Activated T-cell treated with anti-CD3 and anti-CD28 coated beads for 1 hour (primary cell): ENCODE measurements around the gene DYNLRB1.

Source experiments
- DNase-seq: peaks from one replicate; pipeline ENCODE4 v3.0.0-alpha.2; 2020; ENCODE audit warnings: low read depth

Gene DYNLRB1

DNA sequence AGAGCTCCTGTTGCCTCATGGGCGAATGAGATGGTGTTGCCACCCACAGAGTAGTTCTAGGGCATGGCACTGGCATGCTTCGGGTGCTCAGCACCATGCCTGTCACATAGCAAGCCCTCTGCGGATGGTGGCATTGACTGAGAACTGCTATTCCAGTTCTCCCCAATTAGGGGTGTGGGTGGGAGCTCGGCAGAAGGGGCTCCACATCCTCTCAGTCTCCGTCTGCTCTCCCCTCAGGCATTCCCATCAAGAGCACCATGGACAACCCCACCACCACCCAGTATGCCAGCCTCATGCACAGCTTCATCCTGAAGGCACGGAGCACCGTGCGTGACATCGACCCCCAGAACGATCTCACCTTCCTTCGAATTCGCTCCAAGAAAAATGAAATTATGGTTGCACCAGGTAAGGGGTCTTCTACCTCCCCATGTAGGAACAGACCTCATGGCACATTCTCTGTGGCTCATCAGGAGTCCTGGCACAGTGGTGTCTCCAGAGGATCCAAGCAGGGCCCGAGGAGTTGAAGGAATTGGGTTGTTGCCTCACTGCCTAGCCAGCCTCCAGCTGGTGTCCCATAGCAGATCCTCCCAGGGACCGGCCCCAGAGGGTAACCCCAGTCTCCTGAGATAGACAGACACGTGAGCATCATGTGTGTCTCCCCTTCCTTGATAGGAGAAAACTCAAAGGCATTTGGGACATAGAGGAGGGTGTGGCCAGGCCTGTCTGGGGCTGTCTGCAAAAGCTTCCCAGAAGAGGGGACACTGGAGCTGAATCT is 18.4 kb downstream of the DYNLRB1 start:
- DNase-seq: no peak

DNA sequence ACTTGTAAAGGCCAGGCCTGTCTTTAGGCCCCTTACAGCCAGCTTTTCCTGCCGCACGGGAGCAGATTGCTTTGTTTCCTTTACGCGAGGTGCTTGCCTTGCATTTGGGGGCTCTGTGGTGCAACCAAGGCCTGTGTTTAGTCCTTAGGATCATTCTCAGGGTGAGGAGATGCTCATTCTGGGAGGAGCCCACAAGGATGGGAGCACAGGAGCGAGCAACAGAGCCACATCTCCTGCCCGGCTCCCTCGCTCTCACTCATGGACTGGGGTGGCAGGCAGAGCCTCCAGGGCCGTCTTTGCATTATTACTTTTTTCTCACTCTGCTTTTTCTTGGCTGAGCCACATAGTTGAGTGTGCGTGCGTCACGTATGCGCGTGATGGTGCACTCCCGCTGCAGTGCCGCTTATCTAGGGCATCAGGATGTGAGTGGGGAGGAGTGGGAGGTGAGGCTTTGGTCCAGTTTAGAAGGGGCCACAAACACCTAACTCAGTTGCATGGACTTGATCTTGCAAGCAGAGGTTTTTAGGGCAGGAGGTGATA is 19.1 kb downstream of the DYNLRB1 start:
- DNase-seq: no peak

DNA sequence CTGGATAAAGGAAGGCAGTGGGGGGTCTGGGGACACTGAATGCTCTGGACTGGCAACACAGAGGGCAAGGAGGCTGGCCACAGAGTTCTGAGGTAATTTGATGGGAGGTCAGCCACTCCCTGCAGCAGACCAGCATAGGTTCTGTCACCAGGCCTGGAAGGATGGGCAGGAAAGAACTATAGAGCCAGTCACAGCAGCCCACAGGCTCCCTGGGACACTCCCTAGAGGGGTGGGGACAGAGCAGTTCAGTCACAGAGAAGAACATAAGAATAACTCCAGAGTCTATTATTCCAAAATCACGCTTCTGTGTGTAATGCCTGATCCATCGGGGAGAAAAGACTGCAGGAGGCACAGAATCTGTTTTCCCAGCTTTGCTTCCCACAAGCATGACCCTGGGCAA is 19.6 kb downstream of the DYNLRB1 start:
- DNase-seq: no peak

DNA sequence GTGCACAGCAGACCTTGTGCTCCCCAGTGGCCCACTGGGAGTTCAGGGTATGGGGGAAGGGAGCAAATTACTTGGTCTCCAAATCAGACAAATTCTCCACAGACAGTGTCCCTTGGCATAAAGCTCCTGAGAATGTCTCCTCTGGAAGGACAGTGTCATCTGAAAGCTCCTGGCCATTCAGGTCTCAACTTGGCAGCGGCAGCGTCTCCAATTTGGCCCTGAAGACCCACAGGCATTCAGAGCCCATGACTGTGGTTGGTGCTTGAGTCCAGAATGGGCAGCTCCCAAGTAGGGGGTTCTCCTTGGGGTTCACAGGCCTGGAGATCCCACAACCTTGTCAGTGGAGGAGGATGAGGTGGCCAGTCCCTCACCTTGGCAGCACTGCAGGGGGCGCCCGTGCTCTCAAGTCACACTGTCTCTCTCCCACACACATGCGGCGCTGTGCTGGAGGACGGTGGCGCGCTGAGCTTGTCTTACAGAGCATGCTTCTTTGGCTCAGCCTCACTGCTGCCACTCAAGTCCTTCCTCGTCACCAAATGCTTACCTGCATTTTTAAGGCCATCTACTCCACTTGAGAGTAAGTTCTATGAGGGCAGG is 20.7 kb downstream of the DYNLRB1 start:
- DNase-seq: peak; percentile 30

DNA sequence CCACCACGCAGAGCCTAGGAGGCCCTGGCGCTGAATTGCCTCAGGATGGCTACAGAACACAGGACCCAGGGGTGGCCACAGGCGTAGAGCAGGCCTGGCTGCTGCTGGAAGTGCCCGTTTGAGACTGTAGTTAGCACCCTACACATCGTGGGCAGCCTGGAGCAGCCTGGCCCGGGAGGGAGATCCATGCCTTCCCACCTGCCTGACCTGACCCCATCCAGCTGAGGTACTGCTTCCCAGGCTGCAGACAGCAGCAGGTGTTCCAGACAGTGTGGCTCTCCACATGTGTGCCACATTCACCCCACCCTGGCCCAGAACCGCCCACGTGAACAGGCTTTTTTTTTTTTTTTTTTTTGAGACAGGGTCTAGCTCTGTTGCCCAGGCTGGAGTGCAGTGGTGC is 21.4 kb downstream of the DYNLRB1 start:
- DNase-seq: no peak

DNA sequence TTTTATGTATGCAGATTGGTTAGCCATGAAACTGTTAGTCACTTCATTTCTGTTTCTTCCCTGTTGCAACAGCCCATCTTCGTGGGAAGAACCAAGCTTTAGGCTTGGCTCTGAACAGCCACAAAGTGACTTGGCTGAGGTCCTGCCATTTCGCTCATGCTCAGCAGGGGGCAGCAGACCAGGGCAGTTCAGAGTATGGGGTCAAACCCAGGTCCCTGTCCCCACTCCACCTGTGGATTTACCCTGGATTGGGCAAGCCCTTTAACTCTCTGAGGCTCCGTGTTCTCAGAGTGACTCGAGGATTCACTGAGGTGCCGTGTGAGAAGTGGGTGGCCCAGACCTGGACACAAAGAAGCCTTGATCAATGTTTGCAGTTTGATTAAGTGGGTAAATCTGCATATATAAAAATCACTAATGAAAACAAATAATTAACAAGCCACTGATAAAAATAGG is 22.5 kb downstream of the DYNLRB1 start:
- DNase-seq: peak; percentile 36

DNA sequence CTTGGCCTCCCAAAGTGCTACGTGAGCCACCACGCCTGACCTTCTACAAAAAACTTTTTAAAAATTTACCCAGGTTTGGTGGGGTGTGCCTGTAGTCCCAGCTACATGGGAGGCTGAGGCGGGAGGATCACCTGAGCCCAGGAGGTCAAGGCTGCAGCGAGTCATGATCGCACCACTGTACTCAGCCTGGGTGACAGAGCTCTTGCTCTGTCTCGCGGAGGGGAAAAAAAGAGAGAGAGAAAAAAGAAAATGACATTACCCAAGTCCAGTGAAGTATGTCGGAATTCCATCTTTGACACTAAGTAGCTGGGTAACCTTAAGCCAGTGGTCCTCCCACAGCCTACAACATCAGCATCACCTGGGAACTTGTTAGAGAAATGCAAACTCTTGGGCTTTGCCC is 23.5 kb downstream of the DYNLRB1 start:
- DNase-seq: no peak

DNA sequence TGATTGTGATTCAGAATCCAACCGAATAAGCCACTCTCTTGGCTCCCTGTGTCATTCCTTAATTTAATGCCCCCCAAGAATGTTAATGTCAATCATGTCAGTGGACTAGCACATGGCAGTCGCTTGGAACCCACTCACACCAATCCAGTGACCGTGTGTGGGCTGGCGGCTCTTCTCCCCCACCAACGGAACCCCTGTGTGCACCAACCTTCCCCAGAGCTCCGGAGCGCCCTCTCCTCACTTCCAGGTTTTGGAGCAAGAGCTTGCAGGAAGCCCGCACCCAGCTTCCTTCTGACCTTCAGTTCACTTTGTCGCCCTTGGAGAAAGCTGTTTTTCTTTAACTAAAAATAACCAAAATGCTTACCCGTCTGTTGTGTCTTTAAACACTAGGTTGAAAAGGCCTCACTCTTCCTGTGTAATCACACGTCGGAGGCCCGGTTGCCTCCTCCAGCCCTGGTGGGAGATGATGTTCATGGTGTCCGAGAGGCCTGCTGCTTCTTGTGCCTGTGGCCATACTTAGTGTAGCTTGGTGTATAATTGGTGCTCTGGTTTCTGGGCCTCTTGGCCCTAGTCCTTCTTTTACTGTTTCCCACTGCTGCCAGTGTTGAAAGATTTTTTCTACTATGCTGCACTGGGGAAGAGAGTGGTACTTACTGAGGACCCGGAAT is 24.5 kb downstream of the DYNLRB1 start:
- DNase-seq: no peak

DNA sequence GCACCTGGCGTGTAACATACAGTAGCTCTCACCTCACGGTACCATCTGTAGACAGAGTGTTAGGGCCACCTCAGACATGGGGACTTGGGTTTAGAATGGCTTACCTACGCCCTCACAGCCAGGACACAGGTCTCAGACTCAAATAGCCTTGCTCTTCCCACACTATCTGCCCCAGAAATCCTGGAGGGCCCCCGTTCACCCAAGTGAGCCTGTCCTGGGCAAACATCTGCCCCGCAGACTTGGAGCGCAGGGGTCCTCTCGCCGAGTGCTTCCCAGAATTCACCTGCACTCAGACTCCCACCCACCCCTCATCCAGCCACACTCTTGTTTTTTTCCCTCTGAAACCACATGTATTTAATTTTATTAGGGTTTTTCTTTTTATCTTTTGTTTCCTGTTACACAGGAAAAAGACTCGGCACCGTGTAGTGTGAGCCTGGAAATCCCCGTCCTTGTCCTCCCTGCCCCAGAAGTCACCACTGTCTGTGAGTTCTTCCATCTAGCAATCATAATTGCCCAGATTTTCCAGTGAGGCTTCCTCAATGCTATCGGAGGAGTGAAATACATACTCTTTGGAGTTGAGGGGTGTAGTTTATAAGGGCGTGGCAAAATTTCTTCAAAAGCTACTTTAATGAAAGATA is 25.2 kb downstream of the DYNLRB1 start:
- no peak for DNase-seq

DNA sequence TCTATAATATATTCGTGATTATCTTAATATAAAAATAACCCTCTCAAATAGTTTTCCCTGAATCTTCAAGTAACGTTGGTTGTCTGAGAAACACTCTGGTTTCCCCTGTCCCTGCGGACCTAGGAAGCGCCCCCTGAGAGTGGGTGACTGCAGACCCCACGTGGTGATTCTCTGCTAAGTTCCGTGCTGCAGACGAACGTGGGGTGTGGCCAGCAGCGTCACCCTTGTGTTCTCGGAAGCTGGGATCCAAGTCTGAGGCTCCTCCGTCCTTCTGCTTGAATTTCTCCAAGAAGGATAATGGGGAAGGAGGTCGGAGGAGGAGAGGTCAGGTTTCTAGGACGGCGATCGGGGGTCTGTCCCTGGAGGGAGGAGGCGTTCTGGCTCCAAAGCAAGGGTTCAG is 25.7 kb downstream of the DYNLRB1 start:
- no peak for DNase-seq

DNA sequence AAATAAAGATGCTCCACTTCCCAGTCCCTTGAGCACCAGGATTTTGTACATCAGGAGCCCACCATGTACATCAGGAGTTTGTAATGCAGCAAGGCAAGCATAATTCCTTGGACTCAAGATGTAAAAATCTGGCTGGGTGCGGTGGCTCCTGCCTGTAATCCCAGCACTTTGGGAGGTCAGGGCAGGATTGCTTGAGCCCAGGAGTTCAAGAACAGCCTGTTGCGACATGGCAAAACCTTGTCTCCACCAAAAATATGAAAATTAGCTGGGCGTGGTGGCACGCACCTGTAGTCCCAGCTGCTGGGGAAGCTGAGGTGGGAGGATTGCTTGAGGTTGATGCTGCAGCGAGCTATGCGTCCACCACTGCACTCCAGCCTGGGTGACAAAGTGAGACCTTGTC is 26.2 kb downstream of the DYNLRB1 start:
- DNase-seq: no peak

DNA sequence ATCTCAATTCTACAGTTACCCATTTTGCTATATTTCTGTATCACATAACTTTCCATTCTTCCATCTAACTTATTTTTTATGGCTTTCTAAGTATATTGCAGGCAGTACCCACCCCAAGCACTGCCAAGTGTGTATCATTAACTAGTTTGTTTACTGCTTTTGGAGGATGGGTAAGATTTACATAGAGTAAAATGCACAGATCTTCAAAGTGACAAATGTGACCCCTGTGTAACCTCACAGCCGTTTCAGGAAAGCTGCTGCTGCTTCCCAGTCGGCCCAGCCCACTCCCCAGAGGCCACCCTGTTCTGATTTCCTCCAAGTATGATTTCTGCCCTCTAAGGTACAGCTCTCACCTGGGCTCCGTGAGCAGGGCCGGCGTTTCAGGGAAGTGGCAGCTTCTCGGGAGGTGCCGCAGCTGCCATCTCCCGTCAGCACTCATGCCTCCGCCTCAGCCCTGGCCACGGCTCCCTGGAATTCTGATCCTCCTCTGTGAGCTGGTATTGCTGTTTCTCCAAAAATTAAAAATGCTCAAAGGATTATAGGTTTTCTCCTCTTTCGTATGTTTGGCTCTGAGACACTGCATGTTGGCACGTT is 27.3 kb downstream of the DYNLRB1 start:
- DNase-seq: no peak

DNA sequence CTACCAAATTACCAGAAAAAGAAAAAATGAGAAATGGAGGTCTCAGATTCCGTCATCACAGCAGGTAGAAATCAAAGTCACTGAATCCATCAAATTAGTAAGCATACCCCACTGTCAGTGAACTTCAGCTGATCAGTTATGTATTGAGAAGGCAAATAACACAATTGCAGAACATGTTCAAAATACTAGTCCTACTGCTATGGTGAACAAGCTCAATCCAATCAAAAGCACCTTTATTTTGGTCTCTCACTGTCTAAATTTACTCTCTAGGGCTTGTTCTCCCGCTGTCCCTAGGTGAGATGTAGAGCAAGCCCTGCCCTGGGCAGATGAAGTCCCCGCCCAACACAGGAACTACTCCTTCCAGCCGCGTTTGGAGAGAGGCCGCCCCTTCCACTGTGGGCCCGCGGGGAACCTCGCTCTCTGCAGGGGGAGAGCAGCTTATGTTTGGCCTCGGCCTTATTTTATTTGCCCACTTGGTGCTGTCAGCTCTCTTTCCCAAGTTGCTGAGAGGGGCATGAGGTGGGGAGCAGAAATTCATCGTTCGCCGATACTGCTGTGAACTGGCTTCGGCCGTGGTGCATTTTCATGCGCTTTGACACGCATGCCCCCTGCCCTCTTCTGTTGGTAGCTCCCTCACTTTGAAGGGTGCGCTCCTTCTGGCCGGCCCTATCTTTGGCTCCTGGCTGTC is 28.0 kb downstream of the DYNLRB1 start:
- DNase-seq: no peak

DNA sequence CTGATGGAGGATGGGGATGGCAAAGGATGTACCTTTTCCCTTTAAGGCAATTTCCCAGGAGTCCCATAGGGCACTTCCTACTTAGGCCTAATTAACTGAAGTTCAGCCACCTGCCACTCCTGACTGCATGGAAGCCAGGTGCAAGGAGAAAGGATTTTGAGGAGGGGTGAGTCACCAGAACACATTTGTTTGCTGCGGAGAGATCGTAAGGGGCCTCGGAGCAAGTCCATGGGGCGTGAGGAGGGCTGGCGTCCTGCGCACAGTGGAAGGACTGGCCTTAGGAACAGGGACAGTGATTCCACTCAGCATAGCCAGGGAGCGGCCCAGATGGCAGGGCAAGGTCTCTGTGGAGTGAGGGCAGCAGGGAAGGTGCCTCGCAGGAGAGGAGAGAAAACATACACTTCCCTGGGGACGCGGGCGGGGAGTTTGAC is 30.5 kb downstream of the DYNLRB1 start:
- DNase-seq: no peak

DNA sequence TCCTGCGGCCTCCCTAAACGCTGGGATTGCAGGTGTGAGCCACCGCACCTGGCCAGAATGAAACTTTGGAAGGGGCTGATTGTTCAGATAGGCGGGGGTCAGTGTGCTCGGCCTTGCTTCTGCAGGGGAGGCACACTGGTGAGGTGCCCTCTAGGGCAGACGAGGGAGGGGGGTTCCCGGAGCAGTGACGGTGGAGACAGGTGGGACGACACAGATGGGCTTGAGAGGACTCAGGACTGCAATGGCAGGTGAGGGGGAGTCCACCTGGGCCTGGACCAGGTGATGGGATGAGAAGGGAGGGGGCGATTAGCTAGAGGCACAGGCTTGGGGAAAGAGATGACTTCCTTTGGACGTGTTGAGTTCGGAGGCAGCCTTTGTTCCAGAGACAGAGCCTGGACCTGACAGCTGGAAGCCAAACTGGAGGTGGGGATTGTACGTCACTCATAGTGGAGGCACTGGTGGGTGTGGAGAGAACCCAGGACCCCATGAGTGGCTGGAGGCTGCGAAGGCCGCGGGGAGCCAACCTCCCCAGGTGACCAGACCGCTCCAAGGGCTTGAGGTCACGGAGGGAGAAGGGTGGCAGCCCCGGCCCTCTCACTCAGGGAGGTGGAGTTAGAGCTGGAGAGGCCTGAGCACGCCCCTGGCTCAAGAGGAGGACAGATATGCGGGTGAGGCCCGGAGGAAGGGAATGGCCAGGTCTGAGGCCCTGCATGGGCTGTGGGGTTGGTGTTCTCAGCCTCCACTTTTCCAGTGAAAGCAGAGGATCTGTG is 31.8 kb downstream of the DYNLRB1 start:
- no peak for DNase-seq

DNA sequence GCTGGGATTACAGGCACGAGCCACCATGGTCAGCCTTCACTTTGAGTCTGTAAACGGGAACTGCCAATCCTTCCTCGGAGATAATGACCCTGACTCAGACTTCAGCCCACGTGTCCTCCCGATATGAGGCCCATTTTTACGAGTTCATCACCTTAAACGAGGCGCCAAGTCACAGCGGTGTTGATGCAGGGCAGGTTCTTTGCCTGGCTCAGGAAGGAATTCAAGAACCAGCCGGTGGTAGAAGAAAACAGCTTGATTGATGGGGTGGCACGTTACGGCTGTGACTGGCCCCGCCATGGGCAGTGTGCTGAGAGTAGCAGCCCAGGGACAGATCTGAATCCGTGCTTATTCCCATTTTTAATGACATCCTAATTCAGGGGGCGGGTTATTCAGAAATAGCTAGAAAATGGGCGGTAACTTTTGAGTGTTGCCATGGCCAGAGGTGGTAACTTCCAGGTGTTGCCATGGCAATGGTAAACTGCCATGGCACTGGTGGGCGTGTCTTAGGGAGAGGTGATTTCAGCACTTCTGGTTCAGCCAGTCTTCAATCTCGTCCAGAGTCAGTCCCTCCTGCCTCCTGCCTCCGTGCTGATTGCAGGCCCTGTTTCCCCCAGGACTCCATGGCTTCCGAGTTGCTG is 33.2 kb downstream of the DYNLRB1 start:
- no peak for DNase-seq

DNA sequence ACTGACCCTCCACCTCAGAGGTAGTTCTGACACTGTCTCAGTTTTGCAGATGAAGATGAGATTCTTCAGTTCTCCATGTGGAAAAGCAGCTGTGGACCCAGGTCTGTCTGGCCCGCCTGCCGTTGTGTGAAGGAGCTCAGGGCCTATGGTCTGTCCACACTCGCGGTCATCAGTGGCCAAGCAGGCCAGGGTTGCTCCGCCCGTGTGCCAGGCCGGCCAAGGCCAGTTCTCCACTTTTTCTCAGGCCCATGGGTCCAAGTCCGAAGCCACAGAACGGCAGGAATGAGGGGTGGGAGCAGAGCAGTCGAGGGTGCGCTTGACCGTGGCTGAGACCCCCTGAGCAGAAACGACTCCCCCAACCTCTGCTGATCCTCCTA is 33.7 kb downstream of the DYNLRB1 start:
- no peak for DNase-seq

DNA sequence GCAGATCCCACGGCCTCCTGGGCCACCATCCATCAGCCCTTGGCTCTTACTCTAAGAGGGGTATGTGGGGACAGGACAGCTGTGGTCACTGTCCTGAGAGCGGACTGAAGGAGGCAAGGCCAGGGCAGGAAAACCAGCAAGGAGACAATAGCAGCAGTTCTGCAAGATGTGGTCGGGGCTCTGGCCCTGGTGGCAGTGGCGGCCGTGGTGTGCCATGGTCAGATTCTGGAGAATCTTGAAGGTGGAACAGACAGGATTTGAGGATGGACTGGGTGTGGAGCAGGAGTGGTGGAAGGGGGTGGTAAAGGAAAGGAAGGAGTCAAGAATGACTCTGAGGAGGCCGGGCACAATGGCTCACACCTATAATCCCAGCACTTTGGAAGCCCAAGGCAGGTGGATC is 36.3 kb downstream of the DYNLRB1 start:
- DNase-seq: no peak

DNA sequence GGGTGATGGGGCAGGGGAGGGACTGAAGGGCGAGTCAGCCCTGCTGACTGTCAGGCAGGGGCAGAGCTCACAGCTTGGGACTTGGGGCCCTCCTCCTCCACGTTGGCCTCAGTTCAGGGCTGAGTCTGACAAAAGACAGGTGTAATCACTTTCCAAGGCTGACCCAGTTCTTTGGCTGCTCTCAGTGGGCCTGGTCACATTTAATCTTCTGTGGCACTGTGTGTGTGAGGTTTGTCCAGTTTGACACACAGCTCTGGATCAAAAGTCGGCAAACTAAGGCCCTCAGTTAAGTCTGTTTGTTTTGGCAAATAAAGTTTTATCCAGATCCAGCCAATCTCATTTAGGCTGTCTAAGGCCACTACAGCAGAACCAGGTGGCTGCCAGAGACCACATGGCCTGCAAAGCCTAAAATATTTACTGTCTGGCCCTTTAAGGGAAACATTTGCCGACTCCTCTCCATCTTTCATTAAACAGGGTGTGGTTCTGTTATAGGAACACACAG is 37.2 kb downstream of the DYNLRB1 start:
- no peak for DNase-seq

DNA sequence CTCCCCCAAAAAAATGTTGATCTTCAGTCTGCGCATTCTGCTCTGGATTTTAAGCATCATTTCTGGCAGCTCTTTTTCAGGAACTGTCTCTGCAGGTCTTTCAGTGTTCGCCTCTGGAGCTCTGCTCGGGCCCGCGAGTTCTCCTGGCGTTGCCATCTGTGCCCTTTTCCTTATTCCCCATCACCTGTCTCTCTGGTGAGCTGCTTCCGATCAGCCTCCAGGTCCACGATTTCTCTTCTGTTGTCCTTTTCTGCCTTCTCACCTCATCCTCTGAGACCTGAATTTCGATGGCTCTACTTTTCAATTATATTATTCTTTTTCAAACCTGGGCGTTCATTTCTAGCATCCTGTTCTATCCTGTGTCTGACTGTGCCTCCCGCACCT is 41.7 kb downstream of the DYNLRB1 start:
- DNase-seq: no peak
